Measurements from ENCODE around the gene PAGE4. TPM values are rescaled to one million over a fixed set of nuclear protein-coding genes. Genes with fewer than 3 reads are reported as not detected.

PAGE4 gene, protein sequence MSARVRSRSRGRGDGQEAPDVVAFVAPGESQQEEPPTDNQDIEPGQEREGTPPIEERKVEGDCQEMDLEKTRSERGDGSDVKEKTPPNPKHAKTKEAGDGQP
- not detected for total RNA-seq (ENCODE audit: unreplicated experiment)
- long read RNA-seq: 0 reads

DNA sequence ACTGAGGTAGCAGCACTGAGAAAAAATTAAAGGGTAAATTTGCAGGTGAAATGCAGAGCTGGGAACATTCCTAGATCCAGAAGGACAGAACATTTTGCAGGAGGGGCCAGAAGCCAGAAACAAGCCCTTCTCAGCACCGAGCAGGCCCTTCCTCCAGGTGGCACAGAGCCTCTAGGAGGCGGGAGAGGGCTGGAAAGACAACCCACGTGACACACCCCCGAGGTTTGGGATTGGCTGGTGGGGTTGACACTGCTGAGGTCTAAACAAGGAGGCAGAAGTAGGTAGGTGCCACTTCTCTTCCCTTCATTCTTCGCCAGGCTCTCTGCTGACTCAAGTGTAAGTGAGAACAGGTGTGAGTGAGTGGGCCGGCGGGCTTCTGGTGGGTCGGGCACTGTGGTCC is at the start of gene PAGE4:
Gene PAGE4, plus strand, starts transcription at position 288 of the 400 bp plus-strand sequence. CDS start 1,126 bp downstream, outside the sequence.
- Mint-ChIP-seq H3K36me3 (ENCODE audit: low read depth, unreplicated experiment) (no peaks in the 10 kb centered on the region), H3K4me1 (ENCODE audit: unreplicated experiment) (no peaks in the 10 kb centered on the region), H3K9me3 (ENCODE audit: unreplicated experiment) (no peaks in the 10 kb centered on the region), H3K4me3 (ENCODE audit: unreplicated experiment) (no peak within 1 kb of the TSS), H3K27ac (ENCODE audit: unreplicated experiment) (no peak within 1 kb of the TSS), H3K27me3 (ENCODE audit: unreplicated experiment) (no peaks in the 10 kb centered on the region)
- DNase-seq (ENCODE audit: low spot score): no peak
- TF ChIP-seq, protein P1, sequence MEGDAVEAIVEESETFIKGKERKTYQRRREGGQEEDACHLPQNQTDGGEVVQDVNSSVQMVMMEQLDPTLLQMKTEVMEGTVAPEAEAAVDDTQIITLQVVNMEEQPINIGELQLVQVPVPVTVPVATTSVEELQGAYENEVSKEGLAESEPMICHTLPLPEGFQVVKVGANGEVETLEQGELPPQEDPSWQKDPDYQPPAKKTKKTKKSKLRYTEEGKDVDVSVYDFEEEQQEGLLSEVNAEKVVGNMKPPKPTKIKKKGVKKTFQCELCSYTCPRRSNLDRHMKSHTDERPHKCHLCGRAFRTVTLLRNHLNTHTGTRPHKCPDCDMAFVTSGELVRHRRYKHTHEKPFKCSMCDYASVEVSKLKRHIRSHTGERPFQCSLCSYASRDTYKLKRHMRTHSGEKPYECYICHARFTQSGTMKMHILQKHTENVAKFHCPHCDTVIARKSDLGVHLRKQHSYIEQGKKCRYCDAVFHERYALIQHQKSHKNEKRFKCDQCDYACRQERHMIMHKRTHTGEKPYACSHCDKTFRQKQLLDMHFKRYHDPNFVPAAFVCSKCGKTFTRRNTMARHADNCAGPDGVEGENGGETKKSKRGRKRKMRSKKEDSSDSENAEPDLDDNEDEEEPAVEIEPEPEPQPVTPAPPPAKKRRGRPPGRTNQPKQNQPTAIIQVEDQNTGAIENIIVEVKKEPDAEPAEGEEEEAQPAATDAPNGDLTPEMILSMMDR (IDR thresholded peaks at IDR 0.05; ENCODE audit: unreplicated experiment): no peak

DNA sequence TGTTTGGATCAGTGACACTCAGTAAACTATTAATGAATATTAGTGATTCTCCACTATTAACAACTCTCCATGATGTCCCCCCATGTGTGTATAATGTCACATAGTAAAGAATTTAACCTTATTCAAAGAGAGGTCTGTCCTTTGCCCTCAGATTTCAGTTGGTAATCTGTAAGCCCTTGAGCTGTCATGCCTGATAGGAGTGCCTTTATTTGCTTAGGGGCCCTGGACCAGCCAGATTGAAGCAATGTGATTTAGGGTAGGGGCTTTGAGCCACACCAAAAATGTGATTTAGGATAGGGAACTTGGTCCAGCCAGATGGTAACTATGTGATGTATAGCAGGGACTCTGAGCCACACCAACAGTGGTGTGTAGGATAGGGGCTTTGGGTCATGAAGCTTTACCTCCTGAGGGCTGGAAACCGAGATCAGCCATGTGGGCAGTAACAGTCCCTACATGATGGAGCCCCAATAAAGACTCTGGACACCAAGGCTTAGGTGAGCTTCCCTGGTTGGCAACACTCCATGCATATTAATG is 44.3 kb upstream of the PAGE4 start:
- Mint-ChIP-seq H3K27ac (ENCODE audit: unreplicated experiment) (no peak overlapping the region), H3K27me3 (ENCODE audit: unreplicated experiment) (no peaks in the 10 kb centered on the region), H3K36me3 (ENCODE audit: low read depth, unreplicated experiment) (no peaks in the 10 kb centered on the region), H3K4me3 (ENCODE audit: unreplicated experiment) (no peak overlapping the region), H3K4me1 (ENCODE audit: unreplicated experiment) (no peaks in the 10 kb centered on the region), H3K9me3 (ENCODE audit: unreplicated experiment) (no peaks in the 10 kb centered on the region)
- TF ChIP-seq, protein P1 (IDR thresholded peaks at IDR 0.05; ENCODE audit: unreplicated experiment): no peak
- DNase-seq (ENCODE audit: low spot score): no peak

DNA sequence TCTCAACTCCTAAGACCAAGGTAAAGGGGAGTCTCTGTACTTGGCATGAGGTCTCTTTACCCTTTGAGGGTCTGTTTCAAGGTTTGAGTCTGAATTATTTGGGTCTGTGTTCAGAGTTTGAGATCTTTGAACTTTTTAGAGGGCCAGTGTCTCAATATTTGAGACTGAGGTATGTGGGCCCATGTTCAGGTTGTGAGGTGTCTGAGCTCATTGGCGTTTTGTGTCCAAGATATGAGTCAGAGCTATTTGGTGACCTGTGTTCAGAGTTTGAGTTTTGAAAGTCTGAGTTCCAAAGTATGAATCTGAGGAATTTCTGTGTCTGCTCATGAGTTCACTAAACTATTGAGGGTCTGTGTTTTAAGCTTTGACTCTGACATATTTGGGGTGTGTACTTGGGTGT is 36.7 kb upstream of the PAGE4 start:
- TF ChIP-seq, protein P1 (IDR thresholded peaks at IDR 0.05; ENCODE audit: unreplicated experiment): no peak
- no peaks in the 10 kb centered on the region for H3K27me3 Mint-ChIP-seq (ENCODE audit: unreplicated experiment)

DNA sequence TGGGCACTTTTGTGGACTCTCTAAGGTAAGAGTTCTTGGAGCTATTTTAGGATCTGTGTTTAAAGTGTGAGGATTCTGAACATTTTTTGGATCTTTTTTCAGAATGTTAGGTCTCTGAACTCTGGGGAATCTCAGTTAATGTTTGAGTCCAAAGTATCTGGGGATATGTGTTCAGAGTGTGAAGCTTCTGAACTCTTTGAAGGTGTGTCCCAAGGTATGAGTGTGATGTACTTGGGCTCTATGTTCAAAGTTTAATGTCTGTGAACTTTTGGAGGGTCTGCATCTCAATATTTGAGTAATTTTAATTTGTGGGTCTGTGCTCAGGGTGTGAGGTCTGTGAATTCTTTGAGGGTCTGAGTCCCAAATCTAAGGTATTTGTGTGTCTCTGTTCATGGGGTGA is 35.4 kb upstream of the PAGE4 start:
- Mint-ChIP-seq H3K27ac (ENCODE audit: unreplicated experiment) (no peak overlapping the region), H3K36me3 (ENCODE audit: low read depth, unreplicated experiment) (no peaks in the 10 kb centered on the region), H3K27me3 (ENCODE audit: unreplicated experiment) (no peaks in the 10 kb centered on the region), H3K9me3 (ENCODE audit: unreplicated experiment) (no peaks in the 10 kb centered on the region), H3K4me1 (ENCODE audit: unreplicated experiment) (no peaks in the 10 kb centered on the region), H3K4me3 (ENCODE audit: unreplicated experiment) (no peak overlapping the region)
- DNase-seq (ENCODE audit: low spot score): no peak
- TF ChIP-seq, protein P1 (IDR thresholded peaks at IDR 0.05; ENCODE audit: unreplicated experiment): no peak

More for the DNA sequence above, 36.7 kb upstream of the PAGE4 start:
- Mint-ChIP-seq H3K36me3 (ENCODE audit: low read depth, unreplicated experiment) (no peaks in the 10 kb centered on the region), H3K4me1 (ENCODE audit: unreplicated experiment) (no peaks in the 10 kb centered on the region), H3K27ac (ENCODE audit: unreplicated experiment) (no peak overlapping the region), H3K4me3 (ENCODE audit: unreplicated experiment) (no peak overlapping the region), H3K9me3 (ENCODE audit: unreplicated experiment) (no peaks in the 10 kb centered on the region)
- no peak for DNase-seq (ENCODE audit: low spot score)

DNA sequence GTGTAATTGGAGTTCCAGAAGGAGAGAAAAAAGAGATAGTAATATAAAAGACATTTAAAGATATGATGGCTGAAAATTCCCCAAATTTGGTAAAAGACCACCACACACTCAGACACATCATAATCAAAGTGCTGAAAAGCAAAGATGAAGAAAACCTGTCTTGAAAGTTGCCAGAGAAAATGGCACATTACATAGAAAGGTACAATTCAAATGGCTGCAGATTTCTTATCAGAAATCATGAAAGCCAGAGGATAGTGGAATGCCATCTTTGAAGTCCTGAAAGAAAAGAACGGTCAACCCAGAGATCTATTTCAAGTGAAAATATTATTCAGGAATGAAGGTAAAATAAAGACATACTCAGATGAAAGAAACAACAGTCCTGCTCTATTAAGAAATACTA is 29.3 kb upstream of the PAGE4 start:
- DNase-seq (ENCODE audit: low spot score): no peak
- Mint-ChIP-seq H3K27me3 (ENCODE audit: unreplicated experiment) (no peaks in the 10 kb centered on the region), H3K9me3 (ENCODE audit: unreplicated experiment) (no peaks in the 10 kb centered on the region), H3K4me1 (ENCODE audit: unreplicated experiment) (no peaks in the 10 kb centered on the region), H3K27ac (ENCODE audit: unreplicated experiment) (no peak overlapping the region), H3K36me3 (ENCODE audit: low read depth, unreplicated experiment) (no peaks in the 10 kb centered on the region), H3K4me3 (ENCODE audit: unreplicated experiment) (no peak overlapping the region)
- TF ChIP-seq, protein P1 (IDR thresholded peaks at IDR 0.05; ENCODE audit: unreplicated experiment): no peak

Data from endothelial cell (in vitro differentiated cells).